GM23338 (cell line): ENCODE measurements around the gene ACOT8. TPM values are rescaled to one million over a fixed set of nuclear protein-coding genes. Genes with fewer than 3 reads are reported as not detected.

ENCODE experiments used
- ATAC-seq: fragments of 200-7000 bp; cut with Tn5 transposase; 3 replicates; pipeline ENCODE4 v1.9.1; 2020
- DNase-seq: peaks from one replicate; pipeline ENCODE4 v3.0.0-alpha.2; 2015; ENCODE audit warnings: low spot score
- H2AFZ ChIP-seq: fragments of 200-600 bp; sonication (generic); 2 replicates; pipeline ENCODE4 v1.8.0; 2016; ENCODE audit warnings: antibody characterized with exemption, mild to moderate bottlenecking, moderate library complexity
- H3F3A ChIP-seq: fragments of 200-600 bp; sonication (generic); replicated peaks from 2 replicates; pipeline ENCODE4 v1.8.0; 2017; ENCODE audit warnings: antibody characterized with exemption, mixed run types, low read depth
- H3K27ac ChIP-seq: fragments of 200-600 bp; sonication (generic); 2 replicates; pipeline ENCODE4 v1.6.1; 2016; ENCODE audit warnings: low read depth
- H3K27me3 ChIP-seq: fragments of 200-600 bp; sonication (generic); 2 replicates; pipeline ENCODE4 v1.8.0; 2016; ENCODE audit warnings: mild to moderate bottlenecking, mixed run types, moderate library complexity; ENCODE audit not compliant: insufficient read depth
- H3K36me3 ChIP-seq: fragments of 200-600 bp; sonication (generic); 2 replicates; pipeline ENCODE4 v1.8.0; 2016; ENCODE audit warnings: mild to moderate bottlenecking; ENCODE audit not compliant: insufficient read depth
- H3K4me1 ChIP-seq: fragments of 200-600 bp; sonication (generic); 2 replicates; pipeline ENCODE4 v1.8.0; 2016; ENCODE audit warnings: mild to moderate bottlenecking, moderate library complexity; ENCODE audit not compliant: insufficient read depth
- H3K4me2 ChIP-seq: fragments of 200-600 bp; sonication (generic); 2 replicates; pipeline ENCODE4 v1.7.1; 2017; ENCODE audit warnings: mixed run types
- H3K4me3 ChIP-seq: fragments of 200-600 bp; sonication (generic); 2 replicates; pipeline ENCODE4 v1.6.1; 2016; ENCODE audit warnings: mixed run types
- H3K79me2 ChIP-seq: fragments of 200-600 bp; sonication (generic); replicated peaks from 2 replicates; pipeline ENCODE4 v1.8.0; 2017; ENCODE audit warnings: mild to moderate bottlenecking; ENCODE audit not compliant: insufficient read depth
- H3K9me2 ChIP-seq: fragments of 200-600 bp; sonication (generic); 2 replicates; pipeline ENCODE4 v1.8.0; 2017; ENCODE audit not compliant: insufficient read depth
- H4K20me1 ChIP-seq: fragments of 200-600 bp; sonication (generic); replicated peaks from 2 replicates; pipeline ENCODE4 v1.8.0; 2017; ENCODE audit warnings: mild to moderate bottlenecking; ENCODE audit not compliant: insufficient read depth
- H3K27ac Mint-ChIP-seq: 2 replicates; pipeline ENCODE4 v1.8.0; 2020; ENCODE audit warnings: inconsistent platforms, mild to moderate bottlenecking, moderate library complexity, mixed read lengths
- H3K27me3 Mint-ChIP-seq: 3 replicates; pipeline ENCODE4 v1.8.0; 2022; ENCODE audit warnings: low read depth, mild to moderate bottlenecking, moderate library complexity, mixed read lengths, inconsistent platforms; ENCODE audit not compliant: insufficient read depth, poor library complexity
- H3K36me3 Mint-ChIP-seq: 3 replicates; pipeline ENCODE4 v1.8.0; 2021; ENCODE audit warnings: low read depth, mild to moderate bottlenecking, inconsistent platforms, moderate library complexity, mixed read lengths
- H3K4me1 Mint-ChIP-seq: 3 replicates; pipeline ENCODE4 v1.8.0; 2020; ENCODE audit warnings: mild to moderate bottlenecking, inconsistent platforms, mixed read lengths
- H3K4me3 Mint-ChIP-seq: 3 replicates; pipeline ENCODE4 v1.8.0; 2021; ENCODE audit warnings: moderate library complexity, mild to moderate bottlenecking, inconsistent platforms, mixed read lengths
- H3K9me3 Mint-ChIP-seq: 3 replicates; pipeline ENCODE4 v1.8.0; 2020; ENCODE audit warnings: moderate library complexity, mild to moderate bottlenecking, inconsistent platforms, mixed read lengths
- CREB1 ChIP-seq: fragments of 250-450 bp; sonication (Bioruptor Pico); IDR thresholded peaks from 2 replicates; pipeline ENCODE4 v1.5.0; 2020; ENCODE audit warnings: low read depth, mild to moderate bottlenecking, moderate library complexity
- EZH2 ChIP-seq: fragments of 200-600 bp; sonication (generic); IDR thresholded peaks from one replicate; pipeline ENCODE4 v1.8.0; 2017; ENCODE audit warnings: antibody characterized with exemption, mild to moderate bottlenecking, low read depth; ENCODE audit not compliant: unreplicated experiment
- EZH2phosphoT487 ChIP-seq: fragments of 200-600 bp; sonication (generic); IDR thresholded peaks from one replicate; pipeline ENCODE4 v1.8.1; 2018; ENCODE audit warnings: antibody characterized with exemption; ENCODE audit not compliant: unreplicated experiment
- JUNB ChIP-seq: IDR thresholded peaks from one replicate; pipeline ENCODE4 v1.6.1; 2016; ENCODE audit warnings: antibody characterized with exemption; ENCODE audit not compliant: unreplicated experiment
- NANOG ChIP-seq: IDR thresholded peaks from 2 replicates; pipeline ENCODE4 v1.6.1; 2016; ENCODE audit warnings: antibody characterized with exemption, borderline replicate concordance
- POLR2AphosphoS5 ChIP-seq: IDR thresholded peaks from 2 replicates; pipeline ENCODE4 v1.6.1; 2016; ENCODE audit warnings: antibody characterized with exemption, low read depth
- STAT1 ChIP-seq: IDR thresholded peaks from one replicate; pipeline ENCODE4 v1.6.1; 2016; ENCODE audit warnings: antibody characterized with exemption; ENCODE audit not compliant: unreplicated experiment
- ZNF114 ChIP-seq: fragments of 250-450 bp; sonication (Bioruptor Pico); IDR thresholded peaks from 2 replicates; pipeline ENCODE4 v1.5.0; 2020; ENCODE audit warnings: mild to moderate bottlenecking, moderate library complexity
- ZNF331 ChIP-seq: fragments of 250-450 bp; sonication (Bioruptor Pico); IDR thresholded peaks from 2 replicates; pipeline ENCODE4 v1.5.0; 2020; ENCODE audit warnings: low read depth, mild to moderate bottlenecking, moderate library complexity
- polyA plus RNA-seq: library from polyadenylated mRNA; unstranded; fragments of >200 nt; fragmentation: Nextera tagmentation; extraction: Ambion mirVana; gene quantifications from 2 replicates; pipeline ENCODE4 v1.2.1, GENCODE V29; 2016
- total RNA-seq: library from RNA; depleted of rRNA; stranded (reverse); fragments of >200 nt; shearing (Covaris generic); gene quantifications from 2 replicates; pipeline ENCODE4 v1.2.3, GENCODE V29; 2014
- TF ChIP-seq, protein P1 (sequence below), 2 experiments: fragments of 200-600 bp in 1 of 2; sonication (generic) in 1 of 2; conservative IDR thresholded peaks; 2 replicates each; pipeline versions ENCODE4 v1.5.1 to v1.6.1; 2016 to 2017; ENCODE audit warnings: antibody characterized with exemption in 2 of 2, low read depth in 2 of 2, mild to moderate bottlenecking in 2 of 2, moderate library complexity in 1 of 2
- TF ChIP-seq, protein P2 (sequence below): IDR thresholded peaks from one replicate; pipeline ENCODE4 v1.6.1; 2018; ENCODE audit warnings: antibody characterized with exemption; ENCODE audit not compliant: unreplicated experiment
- TF ChIP-seq, protein P3 (sequence below): fragments of 250-450 bp; sonication (Bioruptor Pico); IDR thresholded peaks from 2 replicates; pipeline ENCODE4 v1.5.0; 2020; ENCODE audit warnings: mild to moderate bottlenecking, moderate library complexity
- TF ChIP-seq, protein P4 (sequence below): IDR thresholded peaks from 2 replicates; pipeline ENCODE4 v1.6.1; 2016; ENCODE audit warnings: antibody characterized with exemption

Gene ACOT8
- total and polyA plus RNA-seq, 2 experiments from 2014 or later, result 42.0 to 75.2 TPM

DNA sequence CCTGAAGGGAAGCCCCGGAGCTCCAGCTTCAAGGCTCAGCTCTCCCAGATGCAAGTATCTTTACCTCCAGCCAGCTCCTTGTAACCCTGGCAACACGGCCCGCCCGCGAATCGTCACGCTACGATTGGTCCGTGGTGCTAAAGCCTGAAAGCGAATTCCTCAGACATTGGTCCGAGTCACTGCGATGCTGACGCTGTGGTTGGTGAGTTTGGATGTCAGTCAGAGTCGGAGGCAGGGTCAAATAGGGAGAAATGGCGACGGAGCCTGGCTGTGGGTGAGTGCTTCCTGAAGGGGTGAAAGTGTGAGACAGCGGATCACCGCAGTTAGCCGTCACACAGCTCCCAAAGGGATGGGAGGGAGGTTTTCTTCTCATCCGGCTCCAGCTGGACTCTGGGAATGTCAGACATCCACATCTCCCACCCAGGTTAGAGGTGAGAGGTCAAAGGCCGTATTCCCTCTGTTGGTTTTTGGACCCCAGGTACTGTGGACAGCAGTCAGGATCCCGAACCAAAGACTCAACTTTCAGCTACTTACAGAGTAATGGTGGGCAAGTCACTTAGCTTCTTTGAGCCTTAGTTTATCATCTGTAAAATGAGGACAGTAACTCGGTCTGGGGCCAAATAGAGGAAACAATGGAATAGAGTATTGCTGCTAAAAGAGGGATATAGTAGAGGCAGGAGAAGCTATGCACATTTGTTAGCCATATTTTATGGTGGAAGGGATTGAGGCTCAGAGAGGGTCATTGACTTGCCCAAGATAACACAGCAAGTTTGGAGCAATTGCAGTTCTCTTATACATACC, 24.0 kb upstream of the ACOT8 start, which contains the start of gene ZSWIM1:
Gene ZSWIM1 (plus strand): TSS at position 240 of the 801 bp plus-strand sequence. CDS start 1,366 bp downstream, outside the sequence.
- Histone ChIP-seq H3K4me1 (no peaks in the 10 kb centered on the region), H2AFZ (no peak within 1 kb of the TSS), H3K79me2 (peaks cover 14% of the 10 kb centered on the region), H3F3A (no peaks in the 10 kb centered on the region), H3K36me3 (no peaks in the 10 kb centered on the region), H3K27ac (0 out of 2 replicates have a peak within 1 kb of the TSS, but pooled peaks have one; percentile 1), H3K9me2 (no peaks in the 10 kb centered on the region), H3K27me3 (no peaks in the 10 kb centered on the region), H4K20me1 (peaks cover 11% of the 10 kb centered on the region), H3K4me2 (peak within 1 kb of the TSS; percentile 90), H3K4me3 (peak within 1 kb of the TSS; percentile 69)
- Mint-ChIP-seq H3K4me1 (peaks cover 8% of the 10 kb centered on the region), H3K36me3 (peaks cover 29% of the 10 kb centered on the region), H3K27me3 (peaks cover 2% of the 10 kb centered on the region), H3K27ac (peak within 1 kb of the TSS; percentile 93), H3K9me3 (no peaks in the 10 kb centered on the region), H3K4me3 (peak within 1 kb of the TSS; percentile 95)
- TF ChIP-seq CREB1 (CRISPR knock-in tag) (peak; percentile 86), ZNF114 (CRISPR knock-in tag) (no peak), STAT1 (no peak), EZH2phosphoT487 (no peak), NANOG (no peak), JUNB (no peak), ZNF331 (CRISPR knock-in tag) (no peak), EZH2 (no peak), POLR2AphosphoS5 (peak; percentile 91)
- TF ChIP-seq, protein P1, sequence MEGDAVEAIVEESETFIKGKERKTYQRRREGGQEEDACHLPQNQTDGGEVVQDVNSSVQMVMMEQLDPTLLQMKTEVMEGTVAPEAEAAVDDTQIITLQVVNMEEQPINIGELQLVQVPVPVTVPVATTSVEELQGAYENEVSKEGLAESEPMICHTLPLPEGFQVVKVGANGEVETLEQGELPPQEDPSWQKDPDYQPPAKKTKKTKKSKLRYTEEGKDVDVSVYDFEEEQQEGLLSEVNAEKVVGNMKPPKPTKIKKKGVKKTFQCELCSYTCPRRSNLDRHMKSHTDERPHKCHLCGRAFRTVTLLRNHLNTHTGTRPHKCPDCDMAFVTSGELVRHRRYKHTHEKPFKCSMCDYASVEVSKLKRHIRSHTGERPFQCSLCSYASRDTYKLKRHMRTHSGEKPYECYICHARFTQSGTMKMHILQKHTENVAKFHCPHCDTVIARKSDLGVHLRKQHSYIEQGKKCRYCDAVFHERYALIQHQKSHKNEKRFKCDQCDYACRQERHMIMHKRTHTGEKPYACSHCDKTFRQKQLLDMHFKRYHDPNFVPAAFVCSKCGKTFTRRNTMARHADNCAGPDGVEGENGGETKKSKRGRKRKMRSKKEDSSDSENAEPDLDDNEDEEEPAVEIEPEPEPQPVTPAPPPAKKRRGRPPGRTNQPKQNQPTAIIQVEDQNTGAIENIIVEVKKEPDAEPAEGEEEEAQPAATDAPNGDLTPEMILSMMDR (conservative IDR thresholded peaks at IDR 0.05; ENCODE audit: low read depth in 2 of 2), result no peak
- TF ChIP-seq, protein P2, sequence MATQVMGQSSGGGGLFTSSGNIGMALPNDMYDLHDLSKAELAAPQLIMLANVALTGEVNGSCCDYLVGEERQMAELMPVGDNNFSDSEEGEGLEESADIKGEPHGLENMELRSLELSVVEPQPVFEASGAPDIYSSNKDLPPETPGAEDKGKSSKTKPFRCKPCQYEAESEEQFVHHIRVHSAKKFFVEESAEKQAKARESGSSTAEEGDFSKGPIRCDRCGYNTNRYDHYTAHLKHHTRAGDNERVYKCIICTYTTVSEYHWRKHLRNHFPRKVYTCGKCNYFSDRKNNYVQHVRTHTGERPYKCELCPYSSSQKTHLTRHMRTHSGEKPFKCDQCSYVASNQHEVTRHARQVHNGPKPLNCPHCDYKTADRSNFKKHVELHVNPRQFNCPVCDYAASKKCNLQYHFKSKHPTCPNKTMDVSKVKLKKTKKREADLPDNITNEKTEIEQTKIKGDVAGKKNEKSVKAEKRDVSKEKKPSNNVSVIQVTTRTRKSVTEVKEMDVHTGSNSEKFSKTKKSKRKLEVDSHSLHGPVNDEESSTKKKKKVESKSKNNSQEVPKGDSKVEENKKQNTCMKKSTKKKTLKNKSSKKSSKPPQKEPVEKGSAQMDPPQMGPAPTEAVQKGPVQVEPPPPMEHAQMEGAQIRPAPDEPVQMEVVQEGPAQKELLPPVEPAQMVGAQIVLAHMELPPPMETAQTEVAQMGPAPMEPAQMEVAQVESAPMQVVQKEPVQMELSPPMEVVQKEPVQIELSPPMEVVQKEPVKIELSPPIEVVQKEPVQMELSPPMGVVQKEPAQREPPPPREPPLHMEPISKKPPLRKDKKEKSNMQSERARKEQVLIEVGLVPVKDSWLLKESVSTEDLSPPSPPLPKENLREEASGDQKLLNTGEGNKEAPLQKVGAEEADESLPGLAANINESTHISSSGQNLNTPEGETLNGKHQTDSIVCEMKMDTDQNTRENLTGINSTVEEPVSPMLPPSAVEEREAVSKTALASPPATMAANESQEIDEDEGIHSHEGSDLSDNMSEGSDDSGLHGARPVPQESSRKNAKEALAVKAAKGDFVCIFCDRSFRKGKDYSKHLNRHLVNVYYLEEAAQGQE, result peak; percentile 18
- TF ChIP-seq, protein P3, sequence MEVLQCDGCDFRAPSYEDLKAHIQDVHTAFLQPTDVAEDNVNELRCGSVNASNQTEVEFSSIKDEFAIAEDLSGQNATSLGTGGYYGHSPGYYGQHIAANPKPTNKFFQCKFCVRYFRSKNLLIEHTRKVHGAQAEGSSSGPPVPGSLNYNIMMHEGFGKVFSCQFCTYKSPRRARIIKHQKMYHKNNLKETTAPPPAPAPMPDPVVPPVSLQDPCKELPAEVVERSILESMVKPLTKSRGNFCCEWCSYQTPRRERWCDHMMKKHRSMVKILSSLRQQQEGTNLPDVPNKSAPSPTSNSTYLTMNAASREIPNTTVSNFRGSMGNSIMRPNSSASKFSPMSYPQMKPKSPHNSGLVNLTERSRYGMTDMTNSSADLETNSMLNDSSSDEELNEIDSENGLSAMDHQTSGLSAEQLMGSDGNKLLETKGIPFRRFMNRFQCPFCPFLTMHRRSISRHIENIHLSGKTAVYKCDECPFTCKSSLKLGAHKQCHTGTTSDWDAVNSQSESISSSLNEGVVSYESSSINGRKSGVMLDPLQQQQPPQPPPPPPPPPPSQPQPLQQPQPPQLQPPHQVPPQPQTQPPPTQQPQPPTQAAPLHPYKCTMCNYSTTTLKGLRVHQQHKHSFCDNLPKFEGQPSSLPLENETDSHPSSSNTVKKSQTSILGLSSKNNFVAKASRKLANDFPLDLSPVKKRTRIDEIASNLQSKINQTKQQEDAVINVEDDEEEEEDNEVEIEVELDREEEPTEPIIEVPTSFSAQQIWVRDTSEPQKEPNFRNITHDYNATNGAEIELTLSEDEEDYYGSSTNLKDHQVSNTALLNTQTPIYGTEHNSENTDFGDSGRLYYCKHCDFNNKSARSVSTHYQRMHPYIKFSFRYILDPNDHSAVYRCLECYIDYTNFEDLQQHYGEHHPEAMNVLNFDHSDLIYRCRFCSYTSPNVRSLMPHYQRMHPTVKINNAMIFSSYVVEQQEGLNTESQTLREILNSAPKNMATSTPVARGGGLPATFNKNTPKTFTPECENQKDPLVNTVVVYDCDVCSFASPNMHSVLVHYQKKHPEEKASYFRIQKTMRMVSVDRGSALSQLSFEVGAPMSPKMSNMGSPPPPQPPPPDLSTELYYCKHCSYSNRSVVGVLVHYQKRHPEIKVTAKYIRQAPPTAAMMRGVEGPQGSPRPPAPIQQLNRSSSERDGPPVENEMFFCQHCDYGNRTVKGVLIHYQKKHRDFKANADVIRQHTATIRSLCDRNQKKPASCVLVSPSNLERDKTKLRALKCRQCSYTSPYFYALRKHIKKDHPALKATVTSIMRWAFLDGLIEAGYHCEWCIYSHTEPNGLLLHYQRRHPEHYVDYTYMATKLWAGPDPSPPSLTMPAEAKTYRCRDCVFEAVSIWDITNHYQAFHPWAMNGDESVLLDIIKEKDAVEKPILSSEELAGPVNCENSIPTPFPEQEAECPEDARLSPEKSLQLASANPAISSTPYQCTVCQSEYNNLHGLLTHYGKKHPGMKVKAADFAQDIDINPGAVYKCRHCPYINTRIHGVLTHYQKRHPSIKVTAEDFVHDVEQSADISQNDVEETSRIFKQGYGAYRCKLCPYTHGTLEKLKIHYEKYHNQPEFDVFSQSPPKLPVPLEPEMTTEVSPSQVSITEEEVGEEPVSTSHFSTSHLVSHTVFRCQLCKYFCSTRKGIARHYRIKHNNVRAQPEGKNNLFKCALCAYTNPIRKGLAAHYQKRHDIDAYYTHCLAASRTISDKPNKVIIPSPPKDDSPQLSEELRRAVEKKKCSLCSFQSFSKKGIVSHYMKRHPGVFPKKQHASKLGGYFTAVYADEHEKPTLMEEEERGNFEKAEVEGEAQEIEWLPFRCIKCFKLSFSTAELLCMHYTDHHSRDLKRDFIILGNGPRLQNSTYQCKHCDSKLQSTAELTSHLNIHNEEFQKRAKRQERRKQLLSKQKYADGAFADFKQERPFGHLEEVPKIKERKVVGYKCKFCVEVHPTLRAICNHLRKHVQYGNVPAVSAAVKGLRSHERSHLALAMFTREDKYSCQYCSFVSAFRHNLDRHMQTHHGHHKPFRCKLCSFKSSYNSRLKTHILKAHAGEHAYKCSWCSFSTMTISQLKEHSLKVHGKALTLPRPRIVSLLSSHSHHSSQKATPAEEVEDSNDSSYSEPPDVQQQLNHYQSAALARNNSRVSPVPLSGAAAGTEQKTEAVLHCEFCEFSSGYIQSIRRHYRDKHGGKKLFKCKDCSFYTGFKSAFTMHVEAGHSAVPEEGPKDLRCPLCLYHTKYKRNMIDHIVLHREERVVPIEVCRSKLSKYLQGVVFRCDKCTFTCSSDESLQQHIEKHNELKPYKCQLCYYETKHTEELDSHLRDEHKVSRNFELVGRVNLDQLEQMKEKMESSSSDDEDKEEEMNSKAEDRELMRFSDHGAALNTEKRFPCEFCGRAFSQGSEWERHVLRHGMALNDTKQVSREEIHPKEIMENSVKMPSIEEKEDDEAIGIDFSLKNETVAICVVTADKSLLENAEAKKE, result no peak
- TF ChIP-seq, protein P4, sequence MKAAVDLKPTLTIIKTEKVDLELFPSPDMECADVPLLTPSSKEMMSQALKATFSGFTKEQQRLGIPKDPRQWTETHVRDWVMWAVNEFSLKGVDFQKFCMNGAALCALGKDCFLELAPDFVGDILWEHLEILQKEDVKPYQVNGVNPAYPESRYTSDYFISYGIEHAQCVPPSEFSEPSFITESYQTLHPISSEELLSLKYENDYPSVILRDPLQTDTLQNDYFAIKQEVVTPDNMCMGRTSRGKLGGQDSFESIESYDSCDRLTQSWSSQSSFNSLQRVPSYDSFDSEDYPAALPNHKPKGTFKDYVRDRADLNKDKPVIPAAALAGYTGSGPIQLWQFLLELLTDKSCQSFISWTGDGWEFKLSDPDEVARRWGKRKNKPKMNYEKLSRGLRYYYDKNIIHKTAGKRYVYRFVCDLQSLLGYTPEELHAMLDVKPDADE, result no peak
- ATAC-seq (peak; percentile 99), DNase-seq (peak; percentile 100)
